Activated CD8-positive, alpha-beta memory T cell treated with anti-CD3 and anti-CD28 coated beads, Interleukin-2, amount 50 U/mL, for 1 hour (primary cell): Measurements from ENCODE around the gene ZNF280A.
"Not testable (repeated sequence)": the region's sequence is repeated elsewhere in the genome, so short reads cannot be mapped to it uniquely, and the experiment has no call there.

ENCODE experiments used
- DNase-seq: peaks from one replicate; pipeline ENCODE4 v3.0.0-alpha.2; 2020; ENCODE audit errors: extremely low read depth

ZNF280A gene

GRCh38 chr22:22538226-22538989 is 18.3 kb upstream of the ZNF280A start:
- no peak for DNase-seq

- no peak for DNase-seq
Observed at GRCh38 chr22:22536916-22537315, 16.8 kb upstream of the ZNF280A start.

- no peak for DNase-seq
Observed at GRCh38 chr22:22536515-22536914, 16.4 kb upstream of the ZNF280A start.

- no peak for DNase-seq
Observed at GRCh38 chr22:22535662-22536061, 15.6 kb upstream of the ZNF280A start.

- DNase-seq, result no peak
Observed at GRCh38 chr22:22534604-22535415, 14.7 kb upstream of the ZNF280A start.

GRCh38 chr22:22533863-22534262 is 13.8 kb upstream of the ZNF280A start:
- no peak for DNase-seq

- no peak for DNase-seq
Observed at GRCh38 chr22:22533417-22533816, 13.3 kb upstream of the ZNF280A start.

- not testable (repeated sequence) for DNase-seq
Observed at GRCh38 chr22:22532547-22533071, 12.5 kb upstream of the ZNF280A start.

GRCh38 chr22:22531770-22532546 is 11.9 kb upstream of the ZNF280A start:
- DNase-seq, result no peak

GRCh38 chr22:22528780-22529179 is 8.7 kb upstream of the ZNF280A start:
- DNase-seq, result no peak

GRCh38 chr22:22527312-22527711 is 7.2 kb upstream of the ZNF280A start:
- DNase-seq, result no peak

- no peak for DNase-seq
Observed at GRCh38 chr22:22526125-22526912, 6.2 kb upstream of the ZNF280A start.

- DNase-seq, result no peak
Observed at GRCh38 chr22:22523494-22523893, 3.4 kb upstream of the ZNF280A start.

- no peak for DNase-seq
Observed at GRCh38 chr22:22521631-22522030, 1.6 kb upstream of the ZNF280A start.

- DNase-seq, result no peak
Observed at GRCh38 chr22:22520667-22521602, 865 bp upstream of the ZNF280A start.

- no peak for DNase-seq
Observed at GRCh38 chr22:22519591-22519990, 479 bp downstream of the ZNF280A start.

- no peak for DNase-seq
Observed at GRCh38 chr22:22516992-22517391, 3.1 kb downstream of the ZNF280A start.

GRCh38 chr22:22515890-22516289 is 4.2 kb downstream of the ZNF280A start:
- no peak for DNase-seq

GRCh38 chr22:22514431-22514830 is 5.6 kb downstream of the ZNF280A start:
- DNase-seq, result not testable (repeated sequence)

GRCh38 chr22:22513619-22514018 is 6.5 kb downstream of the ZNF280A start:
- DNase-seq, result no peak
